Subcutaneous adipose tissue (tissue), 4 donors: ENCODE data around the gene LIPF. TPM values are rescaled to one million over a fixed set of nuclear protein-coding genes. Genes with fewer than 3 reads are reported as not detected.

Experiments
- total RNA-seq, 4 donors: library from RNA; depleted of rRNA; stranded (reverse); fragments of >200 nt; gene quantifications; one replicate each; pipeline ENCODE4 v1.1.0, GENCODE V29; 2016
- TF ChIP-seq, protein P1 (sequence below): fragments of 450-650 bp; IDR thresholded peaks from one replicate; pipeline ENCODE4 v1.5.1; 2016; ENCODE audit warnings: low read depth, mild to moderate bottlenecking, control low read depth, antibody characterized with exemption, moderate library complexity

Gene LIPF
- total RNA-seq, 4 donors from 2014 or later: 0.34 to 0.75 TPM; not detected in 2

DNA sequence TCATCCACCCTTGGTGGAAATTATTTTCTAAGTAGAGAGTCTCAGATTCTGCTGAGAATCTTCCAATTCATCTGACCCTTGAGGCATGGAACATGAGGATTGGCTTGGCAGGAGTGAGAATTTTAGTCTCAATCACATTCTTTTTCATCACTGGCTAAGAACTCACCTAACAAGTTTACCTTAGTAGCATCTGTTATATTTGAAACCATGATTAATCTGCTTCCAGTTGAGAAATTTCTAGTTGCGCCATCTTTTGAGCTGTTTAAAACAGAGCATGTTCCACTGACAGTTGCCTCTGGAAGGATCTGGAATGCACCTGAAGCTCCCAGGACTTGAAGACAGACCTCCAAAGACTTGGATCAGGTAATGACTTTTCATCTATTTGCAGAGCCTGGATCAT is 41.7 kb downstream of the LIPF start, which contains the start of gene LIPK:
LIPK (plus strand) TSS at position 292 of the 400 bp plus-strand sequence. CDS start 18,295 bp downstream, outside the sequence.
- TF ChIP-seq, protein P1, sequence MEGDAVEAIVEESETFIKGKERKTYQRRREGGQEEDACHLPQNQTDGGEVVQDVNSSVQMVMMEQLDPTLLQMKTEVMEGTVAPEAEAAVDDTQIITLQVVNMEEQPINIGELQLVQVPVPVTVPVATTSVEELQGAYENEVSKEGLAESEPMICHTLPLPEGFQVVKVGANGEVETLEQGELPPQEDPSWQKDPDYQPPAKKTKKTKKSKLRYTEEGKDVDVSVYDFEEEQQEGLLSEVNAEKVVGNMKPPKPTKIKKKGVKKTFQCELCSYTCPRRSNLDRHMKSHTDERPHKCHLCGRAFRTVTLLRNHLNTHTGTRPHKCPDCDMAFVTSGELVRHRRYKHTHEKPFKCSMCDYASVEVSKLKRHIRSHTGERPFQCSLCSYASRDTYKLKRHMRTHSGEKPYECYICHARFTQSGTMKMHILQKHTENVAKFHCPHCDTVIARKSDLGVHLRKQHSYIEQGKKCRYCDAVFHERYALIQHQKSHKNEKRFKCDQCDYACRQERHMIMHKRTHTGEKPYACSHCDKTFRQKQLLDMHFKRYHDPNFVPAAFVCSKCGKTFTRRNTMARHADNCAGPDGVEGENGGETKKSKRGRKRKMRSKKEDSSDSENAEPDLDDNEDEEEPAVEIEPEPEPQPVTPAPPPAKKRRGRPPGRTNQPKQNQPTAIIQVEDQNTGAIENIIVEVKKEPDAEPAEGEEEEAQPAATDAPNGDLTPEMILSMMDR: no peak

DNA sequence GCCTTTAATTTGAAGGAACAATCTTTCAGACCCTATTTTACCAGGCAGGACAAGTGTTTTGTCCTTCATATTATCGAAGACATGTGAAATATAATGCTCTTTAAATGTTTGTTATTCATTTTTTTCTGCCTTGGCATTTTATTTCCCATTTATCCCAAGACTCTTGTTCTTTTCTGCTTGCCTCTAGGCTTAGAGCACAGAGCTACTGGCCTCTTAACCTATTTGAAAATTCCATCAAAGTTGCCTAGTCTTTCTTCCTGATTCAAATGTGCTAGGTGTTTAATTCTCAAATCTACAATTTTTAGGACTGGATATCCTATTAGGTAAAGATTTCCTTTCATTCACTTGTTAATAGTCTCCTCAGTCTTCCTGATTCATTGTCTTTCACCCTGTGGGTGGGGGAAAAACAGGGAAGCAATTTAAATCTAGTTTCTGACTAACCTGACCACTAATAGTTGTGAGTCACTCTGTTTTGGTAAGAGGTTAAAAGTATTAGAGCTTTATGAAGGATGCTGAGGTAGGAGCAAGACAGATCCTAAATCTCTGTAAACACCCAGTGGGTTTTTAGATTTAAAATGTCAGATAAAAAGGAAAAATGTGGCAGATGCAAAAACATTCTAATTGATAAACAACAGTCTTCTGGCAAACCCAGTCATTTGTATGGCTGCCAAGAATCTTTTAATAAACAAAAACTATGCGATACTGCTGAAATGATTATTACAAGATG is 43.4 kb downstream of the LIPF start:
- TF ChIP-seq, protein P1: no peak

DNA sequence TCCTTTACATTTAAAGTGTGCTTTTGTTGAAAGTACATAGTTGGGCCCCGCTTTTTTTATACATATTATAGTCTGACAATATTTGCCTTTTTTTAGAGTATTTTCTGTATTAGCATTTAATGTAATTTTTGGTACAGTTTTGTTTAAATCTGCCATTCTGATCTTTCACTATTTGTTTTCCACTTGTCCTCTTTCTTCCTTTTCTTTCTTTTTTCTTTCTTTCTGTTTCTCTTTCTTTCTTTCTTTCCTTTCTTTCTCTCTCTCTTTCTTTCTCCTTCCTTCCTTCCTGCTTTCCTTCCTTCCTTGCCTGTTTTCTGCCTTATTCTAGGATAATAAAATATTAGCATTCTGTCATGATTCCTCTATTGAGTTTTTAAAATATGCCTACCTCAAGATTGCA is 51.3 kb downstream of the LIPF start:
- TF ChIP-seq, protein P1: no peak

DNA sequence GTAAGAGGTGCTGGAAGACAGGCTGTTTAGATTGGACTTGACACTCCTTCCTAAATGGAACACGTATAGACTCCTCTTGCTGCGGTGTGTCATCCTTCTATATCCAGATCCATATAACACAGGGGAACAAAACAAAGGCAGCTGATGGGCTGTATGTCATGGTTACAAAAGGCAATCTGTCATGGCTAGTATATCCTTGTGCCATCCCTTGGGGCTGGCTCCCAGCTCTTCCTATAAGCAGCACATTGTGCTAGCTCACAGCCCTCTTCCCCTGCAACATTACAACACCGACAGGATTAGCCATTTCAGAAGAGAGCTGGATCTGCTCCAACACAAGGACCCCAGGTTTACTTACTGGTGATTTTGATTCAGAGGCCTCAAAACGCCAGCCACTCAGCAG is 57.1 kb downstream of the LIPF start:
- TF ChIP-seq, protein P1: no peak

DNA sequence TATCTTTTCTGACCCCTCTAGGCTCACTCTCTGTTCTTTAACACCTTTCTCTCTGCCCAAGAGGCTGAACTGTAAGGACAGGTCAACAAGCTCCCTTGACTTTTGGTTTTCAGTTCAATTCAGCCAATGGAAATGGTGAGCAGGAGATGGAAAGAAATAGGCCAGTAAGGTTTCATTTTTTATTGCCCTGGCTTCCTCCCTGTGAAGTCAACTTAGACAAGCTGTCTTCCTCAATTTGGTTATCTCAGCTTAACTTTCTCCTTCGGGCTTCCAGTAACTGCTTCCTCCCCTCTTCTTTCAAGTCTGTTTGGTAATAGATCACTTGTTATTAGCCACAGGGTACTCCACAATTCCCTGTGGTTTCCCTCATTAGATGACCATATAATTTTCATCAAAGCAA is 61.6 kb downstream of the LIPF start:
- TF ChIP-seq, protein P1: no peak

DNA sequence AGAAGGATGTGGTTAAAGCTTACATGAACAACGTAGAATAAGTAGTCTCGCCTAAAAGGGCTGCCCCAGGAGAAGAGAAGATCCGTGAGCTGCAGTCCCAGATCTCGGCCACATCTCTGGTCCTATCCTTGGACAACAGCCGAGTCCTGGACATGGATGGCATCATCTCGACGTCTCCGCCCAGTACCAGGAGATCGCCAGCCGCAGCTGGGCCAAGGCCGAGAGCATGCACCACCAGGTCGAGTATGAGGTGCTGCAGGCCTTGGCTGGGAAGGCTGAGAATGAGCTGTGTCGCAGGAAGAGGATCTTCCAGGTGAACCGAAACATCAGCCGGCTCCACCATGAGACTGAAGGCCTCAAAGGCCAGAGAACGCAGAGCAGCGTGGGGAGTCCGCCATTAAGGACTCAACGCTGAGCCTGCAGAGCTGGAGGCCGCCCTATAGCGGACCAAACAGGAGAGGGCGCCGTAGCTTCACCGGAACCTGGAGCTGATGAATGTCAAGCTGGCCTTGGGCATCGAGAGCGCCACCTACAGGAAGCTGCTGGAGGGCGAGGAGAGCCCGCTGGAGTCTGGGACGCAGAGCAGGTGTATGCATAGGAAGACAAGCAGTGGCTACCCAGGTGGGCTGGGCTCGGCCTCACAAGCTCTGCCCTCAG is 64.0 kb downstream of the LIPF start:
- TF ChIP-seq, protein P1: no peak

Other genes with a start within 250 kb of the LIPF start
- gene RNLS, start 81.1 kb upstream of the LIPF start, total RNA-seq: 10 to 100 TPM; 14.1 to 27.7 (median 23.1) TPM
- gene LIPJ, start 77.7 kb upstream of the LIPF start, total RNA-seq: 1 to 10 TPM in 1 of 4 donors, under 1 TPM in 2, not detected in 1; 0.17 to 2.2 (median 0.75) TPM
- not detected for gene LIPK, start 41.8 kb downstream of the LIPF start, total RNA-seq
- gene LIPN, start 95.6 kb downstream of the LIPF start, total RNA-seq: 1 to 10 TPM in 1 of 4 donors, not detected in 3; 1.7 TPM
- gene LIPM, start 138.3 kb downstream of the LIPF start, total RNA-seq: not detected
- under 1 TPM in 1 of 4 donors, not detected in 3; 0.44 TPM for gene ANKRD22, start 187.4 kb downstream of the LIPF start, total RNA-seq
- gene STAMBPL1, start 215.8 kb downstream of the LIPF start, total RNA-seq: 10 to 100 TPM in 3 of 4 donors, 1 to 10 TPM in 1; 7.5 to 31.3 (median 14.8) TPM